ENCODE measurements around the gene ABLIM3.

The ABLIM3 gene

DNA sequence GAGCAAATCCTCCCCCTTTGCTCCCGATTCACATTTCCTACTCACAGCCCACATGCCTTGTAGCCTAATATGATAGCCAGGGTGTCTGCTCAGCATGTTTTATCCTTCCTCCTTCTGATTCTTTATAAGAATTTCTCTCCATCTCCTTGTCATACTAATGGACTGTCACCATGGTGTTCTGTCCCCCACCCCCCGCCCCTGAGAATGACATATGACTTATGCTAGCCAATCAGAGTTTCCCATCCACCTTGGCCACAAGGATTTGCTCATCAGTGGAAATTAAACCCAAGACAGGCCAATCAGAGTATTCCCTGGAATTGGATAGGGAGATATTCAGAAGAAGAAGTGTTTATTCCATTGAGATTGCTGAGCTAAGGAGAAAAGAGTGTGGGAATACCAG lies 16.0 kb downstream of the ABLIM3 start:
- DNase-seq (ENCODE audit: low spot score): no peak

DNA sequence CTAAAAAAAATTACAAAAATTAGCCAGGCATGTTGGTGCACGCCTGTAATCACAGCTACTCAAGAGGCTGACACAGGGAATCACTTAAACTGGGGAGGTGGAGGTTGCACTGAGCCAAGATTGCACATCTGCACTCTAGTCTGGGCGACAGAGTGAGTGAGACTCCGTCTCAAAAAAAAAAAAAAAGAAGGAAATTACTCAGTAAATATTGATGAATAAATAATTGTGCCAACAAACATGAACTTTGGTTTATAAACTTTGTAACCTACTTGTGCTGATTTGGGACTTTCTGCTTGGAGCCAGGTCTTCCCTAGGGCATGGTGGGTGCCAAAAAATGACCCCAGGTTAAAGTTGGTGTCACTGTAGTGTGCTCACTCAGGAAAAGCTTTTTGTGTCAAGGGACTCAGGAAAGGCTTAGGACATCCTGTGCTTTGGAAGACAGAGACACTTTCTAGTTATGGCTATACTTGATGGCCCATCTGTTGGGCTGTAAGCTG lies 19.0 kb downstream of the ABLIM3 start:
- no peak for DNase-seq (ENCODE audit: low spot score)

DNA sequence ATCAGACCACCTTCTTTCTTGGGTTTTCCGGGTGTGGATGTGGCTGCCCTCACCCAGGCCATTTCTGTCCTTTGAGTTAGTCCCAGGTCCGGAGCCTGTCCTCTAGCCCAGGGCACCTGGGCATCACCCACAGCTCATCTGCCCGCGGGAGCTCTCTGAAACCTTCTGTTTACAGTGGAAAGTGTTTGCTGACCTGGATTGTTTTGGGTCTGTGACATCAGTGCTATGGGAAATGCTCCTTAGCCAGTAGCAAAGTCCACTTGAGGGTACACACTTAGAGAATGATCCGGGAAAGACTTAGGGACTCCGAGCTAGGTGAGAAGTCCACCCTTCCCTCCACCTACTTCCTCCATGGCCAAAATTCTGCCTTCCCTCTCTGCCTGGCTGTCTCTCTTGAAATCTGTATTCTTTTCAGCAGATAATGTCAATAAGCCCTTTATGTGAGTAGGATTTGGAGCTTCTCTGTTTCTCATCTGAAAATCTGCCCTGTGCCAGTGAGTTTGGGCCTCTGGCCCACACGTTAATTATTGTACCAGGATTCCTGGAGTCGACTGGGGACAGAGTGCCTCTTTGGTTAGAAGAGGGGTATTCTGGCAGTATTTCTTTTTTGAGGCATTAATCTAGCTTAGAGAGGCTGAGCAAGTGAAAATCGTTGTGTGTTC lies 19.9 kb downstream of the ABLIM3 start:
- no peak for DNase-seq (ENCODE audit: low spot score)

DNA sequence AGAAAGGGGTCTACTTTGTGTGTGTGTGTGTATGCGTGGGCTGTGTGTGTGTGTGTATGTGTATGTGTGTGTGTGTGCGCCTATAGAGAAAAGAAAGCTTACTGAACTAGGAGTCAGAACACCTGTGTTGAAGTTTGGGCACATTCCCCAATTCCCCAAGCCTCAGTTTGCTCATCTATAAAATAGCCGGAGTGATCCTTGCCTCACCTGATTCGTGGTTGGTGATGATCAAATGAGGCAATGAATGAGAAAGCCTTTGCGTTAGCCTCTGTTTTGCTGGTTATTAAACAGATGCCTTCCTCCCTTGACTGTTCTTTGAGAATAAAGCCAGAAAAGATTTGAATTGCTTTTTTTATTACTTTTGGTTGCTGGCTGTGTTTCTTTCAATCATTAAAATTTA lies 20.6 kb downstream of the ABLIM3 start:
- DNase-seq (ENCODE audit: low spot score): no peak

DNA sequence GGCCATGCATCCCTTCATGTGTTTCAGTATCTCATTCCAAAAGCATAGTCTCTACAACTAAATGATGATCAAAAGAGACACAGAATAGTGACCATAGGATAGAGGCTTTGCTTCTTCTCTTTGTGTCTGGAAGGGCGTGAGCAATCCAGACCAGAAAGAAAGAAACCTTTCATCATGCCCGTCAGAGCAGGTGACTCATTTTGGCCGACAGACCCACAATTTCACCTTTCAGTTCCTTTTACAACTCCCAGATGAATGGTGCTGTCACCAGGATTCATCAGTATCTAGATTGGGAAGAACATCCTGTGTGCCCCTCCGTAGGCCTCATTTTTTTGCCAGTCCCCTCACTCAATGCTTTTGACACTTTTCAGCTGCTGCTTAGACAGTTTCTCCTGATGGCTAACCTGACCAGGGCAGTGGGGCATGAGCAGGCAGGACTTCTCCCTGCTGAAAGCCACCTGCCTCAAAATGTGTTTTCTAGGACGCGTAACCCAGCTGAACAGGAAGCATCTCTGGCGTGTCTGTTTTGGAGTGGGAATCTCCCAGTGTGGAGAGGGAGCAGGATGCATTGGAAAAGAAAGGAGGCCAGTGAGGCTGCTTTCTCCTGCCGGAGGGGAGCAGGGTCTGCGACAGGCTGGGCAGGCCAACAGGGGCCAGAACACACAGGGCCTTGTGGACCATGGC lies 21.2 kb downstream of the ABLIM3 start:
- peak; percentile 60 for DNase-seq (ENCODE audit: low spot score)

DNA sequence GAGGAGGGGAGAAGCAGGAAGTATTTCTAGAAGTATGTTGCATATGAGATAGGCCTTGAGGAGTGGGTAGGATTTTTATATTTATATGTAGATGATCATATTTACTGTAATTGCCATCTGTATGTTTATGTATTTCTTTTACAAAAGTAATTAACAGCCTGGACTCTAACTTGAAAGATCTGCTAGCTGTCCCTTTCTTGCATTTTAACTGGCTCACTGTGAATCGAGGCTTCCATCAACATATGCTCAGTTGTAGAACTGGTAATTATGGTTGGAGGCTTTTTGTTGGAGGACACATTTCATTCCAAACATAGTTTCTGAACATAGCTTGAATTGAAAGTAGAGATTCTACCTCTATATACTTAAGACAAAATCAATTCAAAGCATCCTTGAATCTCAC lies 23.4 kb downstream of the ABLIM3 start:
- no peak for DNase-seq (ENCODE audit: low spot score)

DNA sequence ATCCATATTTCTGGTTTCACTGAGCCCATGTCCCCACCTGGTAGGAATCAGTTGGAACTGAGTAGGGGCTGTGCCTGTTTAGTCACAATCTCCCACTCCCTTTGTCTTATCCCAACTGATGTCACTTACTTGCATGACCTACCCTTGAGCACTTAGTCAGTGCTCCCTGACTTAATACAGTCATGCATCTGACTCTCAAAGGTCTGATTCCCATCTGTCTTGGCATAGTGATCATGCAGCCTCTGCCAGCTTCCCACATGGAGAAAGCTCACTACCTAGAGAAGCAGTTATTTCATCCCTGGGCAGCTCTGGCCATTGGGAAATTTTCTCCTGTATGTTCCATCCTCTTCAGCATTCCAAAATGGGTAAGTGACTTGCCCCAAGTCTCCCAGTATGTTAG lies 24.8 kb downstream of the ABLIM3 start:
- no peak for DNase-seq (ENCODE audit: low spot score)

DNA sequence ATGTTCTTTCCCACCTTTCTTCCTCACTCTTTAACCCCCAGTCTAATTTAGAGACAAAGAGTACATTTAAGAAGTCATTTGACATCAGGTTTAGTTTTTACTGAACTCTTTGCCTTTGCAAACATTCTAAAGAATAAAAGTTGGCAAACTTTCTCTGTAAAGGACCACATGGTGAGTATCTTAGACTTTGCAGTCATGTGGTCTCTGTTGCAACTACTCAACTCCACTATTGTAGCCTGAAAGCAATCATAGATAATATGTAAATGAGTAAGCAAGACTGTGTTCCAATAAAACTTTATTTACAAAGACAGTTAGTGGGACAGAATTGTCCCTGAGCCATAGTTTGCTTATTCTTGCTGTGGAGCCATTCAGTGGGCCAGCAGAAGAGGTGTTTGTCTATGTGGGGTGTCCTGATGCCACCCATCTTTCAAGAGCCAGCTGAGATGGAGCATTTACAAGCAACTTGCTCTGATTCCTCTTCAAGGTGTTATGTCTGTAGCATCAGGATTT lies 25.4 kb downstream of the ABLIM3 start:
- DNase-seq (ENCODE audit: low spot score): no peak

DNA sequence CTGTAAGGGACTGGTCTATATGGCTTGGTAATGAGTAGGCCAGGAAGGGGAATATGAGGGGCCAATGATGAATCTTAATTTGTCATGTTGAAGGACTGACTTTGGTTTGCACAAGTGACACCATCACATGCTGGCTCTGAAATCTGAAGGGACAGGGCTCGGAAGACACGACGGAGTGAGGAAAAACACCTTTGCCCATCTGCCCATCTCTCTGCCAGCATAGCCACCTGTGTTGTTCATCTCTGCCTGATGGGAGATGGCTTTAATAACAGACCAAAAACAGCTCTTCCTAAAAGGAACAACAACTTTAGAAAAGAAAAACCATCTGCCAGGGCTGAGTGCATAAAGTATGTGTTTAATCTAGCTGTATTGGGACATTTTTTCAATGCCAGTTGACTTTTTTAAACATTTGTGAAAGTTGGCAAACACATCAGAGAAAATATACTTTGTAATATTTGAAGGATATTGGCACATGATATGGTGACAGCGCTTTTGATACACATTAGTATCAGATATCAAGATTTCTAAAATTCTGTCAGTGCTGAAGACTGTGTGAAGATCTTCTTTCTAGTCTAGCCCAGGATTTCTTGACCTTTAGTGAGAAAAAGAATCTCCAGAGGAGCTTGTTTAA lies 27.1 kb downstream of the ABLIM3 start:
- DNase-seq (ENCODE audit: low spot score): no peak

DNA sequence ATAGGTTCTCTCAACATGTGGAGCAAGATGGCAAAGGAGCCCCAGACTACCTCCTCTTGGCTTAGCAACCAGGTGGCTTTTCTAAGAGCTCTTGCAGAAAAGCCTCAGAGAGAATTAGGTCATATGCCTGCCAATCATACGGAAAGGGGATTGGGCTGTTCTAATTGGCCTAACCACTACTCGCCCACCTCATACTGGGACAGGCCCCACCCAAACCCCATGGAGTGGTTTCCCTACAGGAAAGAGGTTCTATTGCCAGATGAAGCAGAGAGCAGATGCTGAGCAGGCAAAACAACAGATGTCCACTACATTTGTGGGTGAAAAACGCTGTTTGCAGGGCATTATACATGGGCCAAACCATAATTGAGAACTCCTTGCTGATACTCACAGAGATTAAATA lies 29.0 kb downstream of the ABLIM3 start:
- no peak for DNase-seq (ENCODE audit: low spot score)

DNA sequence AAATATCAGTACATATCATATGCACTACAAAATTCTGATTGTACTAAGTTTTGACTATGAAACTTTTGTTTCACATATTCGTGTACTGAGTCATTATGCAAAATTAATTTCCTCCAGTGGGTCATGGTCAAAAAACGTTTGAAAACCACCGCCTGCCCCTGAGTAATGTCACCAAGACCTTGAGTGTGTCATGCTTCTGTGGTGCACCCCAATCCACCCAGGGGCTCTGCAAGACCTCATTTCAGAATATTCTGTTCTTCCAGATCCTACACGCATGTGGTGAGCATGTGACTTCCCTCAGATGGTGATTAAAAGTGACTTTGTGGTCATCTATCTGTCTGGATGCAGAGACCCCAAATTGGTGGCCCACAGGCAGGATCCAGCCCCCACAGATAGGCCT lies 31.0 kb downstream of the ABLIM3 start:
- no peak for DNase-seq (ENCODE audit: low spot score)

DNA sequence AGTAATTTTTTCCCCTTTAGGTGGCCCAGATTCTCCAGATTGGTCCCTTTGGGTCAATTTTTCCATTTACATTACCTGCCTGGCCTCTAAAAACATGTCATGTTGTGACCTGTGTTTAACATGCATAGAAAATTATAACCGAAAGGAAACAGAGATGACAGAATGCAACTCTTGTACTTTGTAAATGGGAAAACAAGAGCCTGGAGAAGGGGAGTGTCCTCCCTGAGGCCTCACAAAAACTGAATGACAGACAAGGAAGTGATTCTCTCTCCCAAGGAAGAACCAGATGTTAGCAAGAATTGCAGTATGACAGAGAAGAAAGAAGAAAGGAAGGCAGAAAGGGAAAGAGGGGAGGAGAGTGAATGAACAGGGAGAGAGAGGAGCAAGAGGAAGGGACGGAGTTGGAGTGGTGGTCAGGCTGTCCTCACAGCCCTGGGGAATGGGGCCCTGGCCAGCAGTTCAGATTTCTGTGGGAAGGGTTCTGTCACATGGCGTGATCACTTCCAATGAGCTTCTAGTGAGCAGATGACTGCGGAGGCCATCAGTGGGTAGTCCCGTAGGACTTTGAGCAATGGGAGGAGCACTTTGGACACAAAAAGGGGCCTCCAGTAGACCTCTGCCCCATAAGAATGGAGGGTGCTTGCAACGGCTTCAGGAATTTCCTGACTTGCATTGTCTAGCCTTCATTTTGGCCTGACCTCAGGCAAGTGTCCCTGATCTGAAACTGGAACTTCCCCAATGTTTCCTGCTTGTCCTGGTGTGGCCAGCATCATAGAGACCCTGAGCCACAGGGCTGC lies 31.6 kb downstream of the ABLIM3 start:
- no peak for DNase-seq (ENCODE audit: low spot score)

DNA sequence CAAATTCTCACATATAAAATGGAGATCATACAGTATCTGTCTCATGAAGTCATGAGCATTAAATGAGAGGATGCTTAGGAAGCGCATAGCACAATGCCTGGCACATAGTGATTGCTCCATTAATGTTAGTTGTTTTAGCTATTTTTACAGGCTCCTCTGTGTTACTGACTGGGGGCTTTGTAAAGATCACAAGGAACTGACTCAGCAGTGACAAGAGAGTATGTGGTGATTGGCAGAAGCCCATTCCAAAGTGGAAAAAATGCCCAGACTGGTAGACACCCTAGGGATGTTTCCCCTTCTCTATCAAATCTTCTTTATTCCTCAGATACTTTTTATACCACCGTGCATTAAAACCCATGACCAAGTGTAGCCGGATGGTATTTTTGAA lies 33.5 kb downstream of the ABLIM3 start:
- no peak for DNase-seq (ENCODE audit: low spot score)

DNA sequence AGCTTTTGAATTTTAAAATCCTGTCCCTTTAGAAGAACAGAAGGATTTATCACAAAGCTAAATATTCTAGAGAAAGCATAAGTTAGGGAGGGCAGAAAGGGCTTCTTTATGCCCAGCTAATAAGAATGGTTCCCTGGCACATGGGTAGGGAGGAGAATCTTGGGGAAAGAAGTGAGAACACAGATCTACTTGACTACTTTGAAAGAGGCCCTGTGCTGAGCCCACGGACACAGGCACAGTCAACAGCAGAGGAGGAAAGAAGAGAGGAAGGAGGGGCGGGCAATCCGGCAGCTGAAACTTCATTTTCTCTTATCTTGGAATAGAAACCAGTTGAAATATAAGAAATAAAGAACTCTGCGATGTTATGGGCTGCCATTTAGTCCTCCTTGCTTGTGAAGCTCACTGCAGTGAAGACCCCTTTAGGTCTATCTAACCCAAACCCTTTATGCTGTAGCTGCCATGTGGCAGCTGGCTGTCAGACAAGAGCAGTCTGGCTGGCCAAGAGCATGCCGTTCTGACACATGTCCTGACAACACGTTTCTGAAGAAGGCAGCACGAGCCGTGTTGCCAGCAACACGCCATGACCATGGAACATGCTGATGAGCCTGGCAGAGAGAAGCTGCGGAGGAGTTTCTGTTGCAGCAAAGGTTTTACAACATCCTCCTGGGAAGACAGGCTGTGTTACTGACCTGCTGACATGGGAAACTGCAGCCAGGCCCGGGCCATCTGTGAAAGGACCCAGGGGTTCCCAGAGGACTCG lies 34.2 kb downstream of the ABLIM3 start:
- no peak for DNase-seq (ENCODE audit: low spot score)

DNA sequence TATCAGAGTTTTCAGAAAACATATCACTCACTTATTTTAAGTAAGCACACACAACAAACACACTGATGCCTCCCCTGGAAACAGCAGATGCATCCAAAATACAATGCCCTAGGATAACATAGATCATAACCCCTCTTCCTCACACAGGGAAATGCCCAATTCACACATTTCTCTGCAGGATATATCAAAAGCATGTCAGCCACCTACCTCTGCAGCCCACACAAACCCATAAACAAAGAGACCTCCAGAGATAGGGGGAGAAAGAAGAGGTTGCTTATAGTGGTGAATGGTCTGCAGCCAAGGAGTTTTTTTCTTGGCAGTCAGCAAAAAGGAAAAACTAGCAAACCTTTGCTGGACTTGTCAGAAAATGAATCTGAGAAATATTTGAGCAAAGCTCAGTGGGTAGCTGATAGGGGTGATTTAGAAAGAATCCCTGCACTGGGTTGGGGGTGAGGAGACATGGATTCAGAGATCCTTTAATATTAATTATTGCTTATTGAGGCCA lies 36.1 kb downstream of the ABLIM3 start:
- no peak for DNase-seq (ENCODE audit: low spot score)

DNA sequence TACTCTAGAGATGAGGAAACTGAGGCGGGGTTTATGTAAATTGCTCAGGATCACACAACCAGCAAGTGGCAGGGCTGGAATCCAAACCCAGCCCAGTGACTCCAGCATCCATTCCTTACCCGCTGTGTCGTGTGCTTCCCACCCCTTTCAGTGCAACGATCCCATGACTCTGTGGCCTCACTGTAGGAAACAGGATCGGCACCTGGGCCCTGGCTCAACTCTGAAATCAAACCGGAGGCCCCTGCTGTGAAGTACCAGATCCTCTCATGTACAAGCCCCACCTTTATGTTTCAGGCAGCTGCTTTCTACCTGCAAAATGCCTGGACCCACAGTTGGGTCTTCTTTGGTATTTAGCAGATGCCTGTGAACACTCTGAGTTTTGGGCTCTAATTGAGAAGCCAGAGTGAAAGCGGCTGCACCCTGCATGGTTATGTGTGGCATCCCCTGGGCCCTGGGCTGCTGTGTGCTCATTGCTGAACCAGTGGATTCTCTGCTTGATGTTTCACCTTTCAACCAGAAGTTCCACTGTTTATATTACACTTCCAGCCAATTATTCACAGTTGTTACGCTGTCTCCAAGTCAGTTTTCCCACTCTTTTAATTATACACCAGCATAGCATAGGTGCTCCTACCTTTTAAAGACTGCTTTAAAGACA lies 36.7 kb downstream of the ABLIM3 start:
- no peak for DNase-seq (ENCODE audit: low spot score)

DNA sequence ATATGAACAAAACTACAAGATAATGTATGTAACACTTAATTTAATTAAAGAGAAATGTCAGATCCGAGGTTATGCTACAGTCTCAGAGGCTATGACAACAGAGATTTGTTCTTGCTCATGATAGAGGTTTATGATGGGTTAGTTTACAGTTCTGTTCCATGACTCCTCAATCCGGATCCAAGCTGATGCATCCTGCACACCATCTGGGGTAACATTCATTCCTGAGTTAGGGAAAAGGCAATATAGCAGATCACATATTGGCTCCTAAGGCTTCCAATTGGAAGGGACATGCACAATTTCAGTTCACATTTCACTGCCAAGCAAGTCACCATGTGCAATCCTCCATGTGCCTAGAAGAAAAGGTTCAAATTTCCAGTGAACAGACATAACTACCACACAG lies 40.4 kb downstream of the ABLIM3 start:
- DNase-seq (ENCODE audit: low spot score): no peak

DNA sequence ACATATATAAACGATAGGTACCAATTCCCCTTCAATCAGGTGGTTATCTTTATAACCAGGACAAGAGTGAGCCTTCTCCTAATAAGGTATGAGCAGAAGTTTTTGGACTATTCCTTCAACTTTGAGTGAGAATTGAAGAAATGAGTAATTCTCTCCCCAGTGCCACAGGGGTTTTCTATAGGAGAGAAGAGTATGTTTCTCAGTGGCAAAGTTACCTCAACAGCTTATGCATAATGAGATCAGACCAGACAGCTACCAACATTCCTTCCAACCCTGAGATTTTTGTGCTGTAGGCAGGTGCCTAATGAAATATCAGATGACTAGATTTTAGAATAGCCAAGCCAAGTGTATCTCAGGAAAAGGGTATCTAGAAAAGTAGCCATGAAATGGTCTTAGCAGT lies 40.9 kb downstream of the ABLIM3 start:
- no peak for DNase-seq (ENCODE audit: low spot score)

DNA sequence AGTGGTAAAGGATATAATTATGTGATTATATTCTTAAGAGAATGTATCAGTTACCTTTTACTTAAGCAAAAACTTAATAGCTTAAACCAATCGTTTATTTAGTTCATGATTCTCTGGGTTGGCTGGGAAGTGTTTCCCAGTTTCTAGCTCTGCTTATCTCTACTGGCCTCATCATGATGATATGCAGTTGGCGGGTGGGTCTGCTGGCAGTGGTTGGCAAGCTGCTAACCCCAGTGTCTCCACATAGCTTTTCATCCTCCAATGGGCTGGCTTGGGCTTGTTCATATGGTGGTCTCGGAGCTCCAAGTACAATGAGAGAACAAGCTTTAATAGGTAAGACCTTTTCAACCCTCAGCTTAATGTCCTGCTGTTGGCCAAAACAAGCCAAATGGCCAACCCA lies 43.8 kb downstream of the ABLIM3 start:
- DNase-seq (ENCODE audit: low spot score): no peak

DNA sequence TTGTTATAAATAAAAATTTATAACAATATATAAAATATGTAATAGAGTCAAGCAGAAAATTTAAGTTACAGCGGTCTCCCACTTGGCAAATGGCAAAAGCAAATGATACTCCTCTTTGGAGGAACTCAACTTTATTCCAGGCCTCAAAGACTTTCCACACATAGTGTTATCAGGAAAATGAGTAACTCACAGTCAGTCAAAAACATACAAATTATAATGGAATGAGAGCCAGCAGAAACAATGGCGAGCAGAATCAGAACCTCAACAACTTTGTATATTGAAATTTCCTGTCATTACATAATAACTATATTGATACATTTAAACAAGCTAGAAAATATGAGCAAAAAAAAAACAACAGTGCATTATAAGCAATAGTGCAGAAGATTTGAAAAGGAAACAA lies 45.2 kb downstream of the ABLIM3 start:
- DNase-seq (ENCODE audit: low spot score): no peak

DNA sequence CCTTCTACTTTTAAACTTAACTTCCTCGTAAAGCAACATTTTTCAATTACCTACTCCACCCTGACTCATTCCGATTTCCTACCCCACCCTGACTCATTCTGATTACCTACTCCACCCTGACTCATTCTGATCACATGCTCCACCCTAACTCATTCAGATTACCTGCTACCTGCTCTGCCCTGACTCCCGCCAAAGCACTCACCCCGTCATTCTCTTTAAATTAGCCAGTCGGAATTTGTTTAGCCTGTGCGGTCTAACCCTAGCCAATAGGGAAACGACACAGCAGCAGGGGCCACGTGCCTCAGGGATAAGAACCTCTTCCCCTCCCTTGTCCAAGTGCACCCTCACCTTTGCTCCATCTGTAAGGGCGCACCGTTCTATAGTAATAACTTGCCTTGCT lies 46.3 kb downstream of the ABLIM3 start:
- peak; percentile 62 for DNase-seq (ENCODE audit: low spot score)
